Measurements from ENCODE around the gene ZWILCH. TPM values are rescaled to one million over a fixed set of nuclear protein-coding genes. Genes with fewer than 3 reads are reported as not detected.

ZWILCH gene
- total RNA-seq, 4 donors from 2014 or later, result 2.3 to 4.9 (median 3.6) TPM

- intact Hi-C loops (cut with DNase I; ENCODE audit: low total_unique reads), result no loop called here
- WGBS, 2 donors, result 80 to 84% methylated on average over 3 of the region's 3 CpGs
- TF ChIP-seq, protein P1, sequence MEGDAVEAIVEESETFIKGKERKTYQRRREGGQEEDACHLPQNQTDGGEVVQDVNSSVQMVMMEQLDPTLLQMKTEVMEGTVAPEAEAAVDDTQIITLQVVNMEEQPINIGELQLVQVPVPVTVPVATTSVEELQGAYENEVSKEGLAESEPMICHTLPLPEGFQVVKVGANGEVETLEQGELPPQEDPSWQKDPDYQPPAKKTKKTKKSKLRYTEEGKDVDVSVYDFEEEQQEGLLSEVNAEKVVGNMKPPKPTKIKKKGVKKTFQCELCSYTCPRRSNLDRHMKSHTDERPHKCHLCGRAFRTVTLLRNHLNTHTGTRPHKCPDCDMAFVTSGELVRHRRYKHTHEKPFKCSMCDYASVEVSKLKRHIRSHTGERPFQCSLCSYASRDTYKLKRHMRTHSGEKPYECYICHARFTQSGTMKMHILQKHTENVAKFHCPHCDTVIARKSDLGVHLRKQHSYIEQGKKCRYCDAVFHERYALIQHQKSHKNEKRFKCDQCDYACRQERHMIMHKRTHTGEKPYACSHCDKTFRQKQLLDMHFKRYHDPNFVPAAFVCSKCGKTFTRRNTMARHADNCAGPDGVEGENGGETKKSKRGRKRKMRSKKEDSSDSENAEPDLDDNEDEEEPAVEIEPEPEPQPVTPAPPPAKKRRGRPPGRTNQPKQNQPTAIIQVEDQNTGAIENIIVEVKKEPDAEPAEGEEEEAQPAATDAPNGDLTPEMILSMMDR (IDR thresholded peaks at IDR 0.05), result no peak
- TF ChIP-seq POLR2A (IDR thresholded peaks at IDR 0.05), result no peak
- DNase-seq (ENCODE audit: low spot score in 2 of 2), result no peak
- no peak overlapping the region for H3K4me3 ChIP-seq (ENCODE audit: low read depth, poor library complexity, severe bottlenecking)
Observed at GRCh38 chr15:66523926-66524325, 18.8 kb downstream of the ZWILCH start.

GRCh38 chr15:66524838-66525237 lies 19.7 kb downstream of the ZWILCH start:
- WGBS, 2 donors, result 65 to 87% methylated on average over 4 of the region's 4 CpGs
- DNase-seq (ENCODE audit: low spot score in 2 of 2), result no peak
- no peak for TF ChIP-seq POLR2A (IDR thresholded peaks at IDR 0.05)
- TF ChIP-seq, protein P1 (IDR thresholded peaks at IDR 0.05), result no peak
- no peak overlapping the region for H3K4me3 ChIP-seq (ENCODE audit: low read depth, poor library complexity, severe bottlenecking)
- intact Hi-C loops (cut with DNase I; ENCODE audit: low total_unique reads), result no loop called here

DNA sequence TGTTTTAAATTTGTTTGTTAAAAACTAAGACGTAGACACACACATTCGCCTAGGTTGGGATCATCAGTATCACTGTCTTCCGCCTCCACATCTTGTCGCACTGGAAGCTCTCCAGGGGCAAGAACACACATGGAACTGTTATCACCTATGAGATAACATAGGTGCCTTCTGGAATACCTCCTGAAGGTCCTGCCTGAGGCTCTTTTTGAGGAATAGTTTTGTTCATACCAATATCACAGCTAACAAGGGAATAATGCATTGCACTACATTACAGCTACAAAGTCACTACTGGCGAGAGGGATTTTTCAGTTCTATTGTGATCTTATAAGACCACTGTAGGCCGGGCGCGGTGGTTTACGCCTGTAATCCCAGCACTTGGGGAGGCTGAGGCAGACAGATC lies 29.9 kb downstream of the ZWILCH start:
- H3K4me3 ChIP-seq (ENCODE audit: low read depth, poor library complexity, severe bottlenecking), result no peak overlapping the region
- intact Hi-C loops (cut with DNase I; ENCODE audit: low total_unique reads), result no loop called here
- TF ChIP-seq, protein P1 (IDR thresholded peaks at IDR 0.05), result no peak
- TF ChIP-seq POLR2A (IDR thresholded peaks at IDR 0.05), result no peak
- DNase-seq (ENCODE audit: low spot score in 2 of 2), result no peak
- 93 to 97% methylated on average over 9 of the region's 9 CpGs for WGBS, 2 donors

DNA sequence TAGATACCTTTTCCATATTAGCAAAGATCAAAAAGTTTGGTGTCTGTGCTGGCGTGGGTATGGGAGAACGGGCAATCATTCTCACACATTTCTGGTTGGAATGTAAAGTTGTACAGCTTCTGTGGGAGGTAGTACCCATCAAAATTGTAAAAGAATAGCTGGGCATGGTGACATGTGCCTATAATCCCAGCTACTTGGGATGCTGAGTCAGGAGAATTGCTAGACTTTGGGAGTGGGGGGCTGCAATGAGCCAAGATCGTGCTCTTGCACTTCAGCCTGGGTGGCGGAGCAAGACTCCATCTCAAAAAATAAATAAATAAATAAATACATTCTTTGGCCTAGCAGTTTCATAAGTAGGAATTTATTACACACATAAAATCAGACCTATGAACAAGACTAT lies 37.8 kb downstream of the ZWILCH start:
- no peak for DNase-seq (ENCODE audit: low spot score in 2 of 2)
- H3K4me3 ChIP-seq (ENCODE audit: low read depth, poor library complexity, severe bottlenecking), result no peak overlapping the region
- WGBS, 2 donors, result 99 to 100% methylated on average over 4 of the region's 4 CpGs
- intact Hi-C loops (cut with DNase I; ENCODE audit: low total_unique reads), result no loop called here
- TF ChIP-seq, protein P1 (IDR thresholded peaks at IDR 0.05), result no peak
- no peak for TF ChIP-seq POLR2A (IDR thresholded peaks at IDR 0.05)

DNA sequence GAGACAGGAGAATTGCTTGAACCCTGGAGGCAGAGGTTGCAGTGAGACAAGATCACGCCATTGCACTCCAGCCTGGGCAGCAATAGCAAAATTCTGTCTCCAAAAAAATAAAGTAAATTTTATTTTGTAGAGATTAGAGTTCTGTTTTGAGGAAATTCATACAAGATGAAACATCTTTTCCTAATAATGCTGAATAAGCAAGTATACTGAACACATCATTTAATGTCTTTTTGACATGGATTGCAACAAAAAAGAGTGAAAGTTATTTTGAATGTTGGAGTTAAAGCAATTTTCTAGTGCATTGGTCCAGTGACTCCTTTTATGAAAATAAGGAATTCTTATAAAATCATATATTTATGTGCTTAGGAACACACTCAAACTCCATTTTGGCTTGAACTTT lies 40.1 kb downstream of the ZWILCH start:
- WGBS, 2 donors, result 100% methylated on average over 1 of the region's 1 CpG
- no peak for DNase-seq (ENCODE audit: low spot score in 2 of 2)
- H3K4me3 ChIP-seq (ENCODE audit: low read depth, poor library complexity, severe bottlenecking), result no peak overlapping the region
- intact Hi-C loops (cut with DNase I; ENCODE audit: low total_unique reads), result no loop called here
- TF ChIP-seq, protein P1 (IDR thresholded peaks at IDR 0.05), result no peak
- no peak for TF ChIP-seq POLR2A (IDR thresholded peaks at IDR 0.05)

- TF ChIP-seq POLR2A (IDR thresholded peaks at IDR 0.05), result no peak
- TF ChIP-seq, protein P1 (IDR thresholded peaks at IDR 0.05), result no peak
- no peak overlapping the region for H3K4me3 ChIP-seq (ENCODE audit: low read depth, poor library complexity, severe bottlenecking)
- intact Hi-C loops (cut with DNase I; ENCODE audit: low total_unique reads), result no loop called here
- DNase-seq (ENCODE audit: low spot score in 2 of 2), result no peak
Observed at GRCh38 chr15:66555685-66556084, 50.6 kb downstream of the ZWILCH start.
